OCI-LY1 (cell line): ENCODE results near the gene AMIGO3.

ENCODE experiments used
- EZH2 ChIP-seq: fragments of 200-600 bp; sonication (generic), shearing (Covaris generic); IDR thresholded peaks from 2 replicates; pipeline ENCODE4 v1.8.0; 2017; ENCODE audit warnings: borderline replicate concordance, mixed run types, mild to moderate bottlenecking, antibody characterized with exemption, low read length, moderate library complexity, mixed read lengths
- TF ChIP-seq, protein P1 (sequence below): fragments of 200-600 bp; sonication (generic), shearing (Covaris generic); IDR thresholded peaks from 2 replicates; pipeline ENCODE4 v1.5.1; 2017; ENCODE audit warnings: mild to moderate bottlenecking, antibody characterized with exemption, low read length, moderate library complexity, mixed read lengths

- TF ChIP-seq, protein P1, sequence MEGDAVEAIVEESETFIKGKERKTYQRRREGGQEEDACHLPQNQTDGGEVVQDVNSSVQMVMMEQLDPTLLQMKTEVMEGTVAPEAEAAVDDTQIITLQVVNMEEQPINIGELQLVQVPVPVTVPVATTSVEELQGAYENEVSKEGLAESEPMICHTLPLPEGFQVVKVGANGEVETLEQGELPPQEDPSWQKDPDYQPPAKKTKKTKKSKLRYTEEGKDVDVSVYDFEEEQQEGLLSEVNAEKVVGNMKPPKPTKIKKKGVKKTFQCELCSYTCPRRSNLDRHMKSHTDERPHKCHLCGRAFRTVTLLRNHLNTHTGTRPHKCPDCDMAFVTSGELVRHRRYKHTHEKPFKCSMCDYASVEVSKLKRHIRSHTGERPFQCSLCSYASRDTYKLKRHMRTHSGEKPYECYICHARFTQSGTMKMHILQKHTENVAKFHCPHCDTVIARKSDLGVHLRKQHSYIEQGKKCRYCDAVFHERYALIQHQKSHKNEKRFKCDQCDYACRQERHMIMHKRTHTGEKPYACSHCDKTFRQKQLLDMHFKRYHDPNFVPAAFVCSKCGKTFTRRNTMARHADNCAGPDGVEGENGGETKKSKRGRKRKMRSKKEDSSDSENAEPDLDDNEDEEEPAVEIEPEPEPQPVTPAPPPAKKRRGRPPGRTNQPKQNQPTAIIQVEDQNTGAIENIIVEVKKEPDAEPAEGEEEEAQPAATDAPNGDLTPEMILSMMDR: no peak
- no peak for TF ChIP-seq EZH2
Measured at GRCh38 chr3:49716169-49716568, 3.3 kb downstream of the AMIGO3 start.
